Gastrocnemius medialis (tissue), 4 donors: Measurements from ENCODE around the gene THEM4.

Experiments
- POLR2A ChIP-seq, 2 donors: fragments of 450-650 bp; IDR thresholded peaks; one replicate each; pipeline ENCODE4 v1.6.1; 2017; ENCODE audit warnings: antibody characterized with exemption in 2 of 2, mild to moderate bottlenecking in 2 of 2, moderate library complexity in 2 of 2
- TF ChIP-seq, protein P1 (sequence below), 5 experiments: fragments of 450-650 bp in 3 of 5; fragments of 200-600 bp in 2 of 5; sonication (generic) in 2 of 5; IDR thresholded peaks in 4 of 5; conservative IDR thresholded peaks in 1 of 5; 1 replicate in 4 of 5; 2 replicates in 1 of 5; pipeline ENCODE4 v1.5.1; 2016 to 2019; ENCODE audit warnings: antibody characterized with exemption in 5 of 5, mild to moderate bottlenecking in 3 of 5, moderate library complexity in 3 of 5

DNA sequence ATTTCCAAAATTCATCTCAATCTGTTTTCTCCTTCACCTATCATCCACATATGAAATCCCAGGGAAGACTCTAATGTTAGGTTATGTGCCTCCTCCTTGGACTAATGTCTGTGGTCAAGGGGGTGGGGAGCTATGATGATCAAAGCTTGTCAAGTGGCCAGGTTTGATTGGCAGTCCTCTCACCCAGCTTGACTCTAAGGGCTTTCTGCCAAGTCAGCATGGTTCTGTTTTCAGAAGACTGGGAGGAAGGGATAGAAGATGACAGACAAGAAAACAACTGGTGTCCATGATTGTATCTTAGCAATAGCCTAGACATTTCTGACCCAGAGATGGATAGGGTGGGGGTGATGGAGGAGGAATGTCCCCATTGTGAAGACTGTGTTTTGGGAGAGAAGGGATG is 46.7 kb downstream of the THEM4 start:
- TF ChIP-seq, protein P1, sequence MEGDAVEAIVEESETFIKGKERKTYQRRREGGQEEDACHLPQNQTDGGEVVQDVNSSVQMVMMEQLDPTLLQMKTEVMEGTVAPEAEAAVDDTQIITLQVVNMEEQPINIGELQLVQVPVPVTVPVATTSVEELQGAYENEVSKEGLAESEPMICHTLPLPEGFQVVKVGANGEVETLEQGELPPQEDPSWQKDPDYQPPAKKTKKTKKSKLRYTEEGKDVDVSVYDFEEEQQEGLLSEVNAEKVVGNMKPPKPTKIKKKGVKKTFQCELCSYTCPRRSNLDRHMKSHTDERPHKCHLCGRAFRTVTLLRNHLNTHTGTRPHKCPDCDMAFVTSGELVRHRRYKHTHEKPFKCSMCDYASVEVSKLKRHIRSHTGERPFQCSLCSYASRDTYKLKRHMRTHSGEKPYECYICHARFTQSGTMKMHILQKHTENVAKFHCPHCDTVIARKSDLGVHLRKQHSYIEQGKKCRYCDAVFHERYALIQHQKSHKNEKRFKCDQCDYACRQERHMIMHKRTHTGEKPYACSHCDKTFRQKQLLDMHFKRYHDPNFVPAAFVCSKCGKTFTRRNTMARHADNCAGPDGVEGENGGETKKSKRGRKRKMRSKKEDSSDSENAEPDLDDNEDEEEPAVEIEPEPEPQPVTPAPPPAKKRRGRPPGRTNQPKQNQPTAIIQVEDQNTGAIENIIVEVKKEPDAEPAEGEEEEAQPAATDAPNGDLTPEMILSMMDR (IDR thresholded peaks at IDR 0.05 in 4 of 5, conservative IDR thresholded peaks at IDR 0.05 in 1 of 5), result no peak
- TF ChIP-seq POLR2A (IDR thresholded peaks at IDR 0.05), result no peak
